OCI-LY3 (cell line): ENCODE data around the gene BCR.

Experiments used
- H2AFZ ChIP-seq: fragments of 200-600, 300-600 bp; shearing (Covaris generic); 2 replicates; pipeline ENCODE4 v1.6.0; 2014; ENCODE audit warnings: antibody characterized with exemption, low read depth, low read length
- H3K27ac ChIP-seq: fragments of 200-600, 300-600 bp; sonication (generic); 2 replicates; pipeline ENCODE4 v1.5.1; 2014; ENCODE audit warnings: mild to moderate bottlenecking, low read length, moderate library complexity, mixed read lengths
- H3K27me3 ChIP-seq: fragments of 200-600, 300-600 bp; sonication (generic); 2 replicates; pipeline ENCODE4 v1.6.1; 2014; ENCODE audit warnings: low read depth, low read length, mixed read lengths
- H3K36me3 ChIP-seq: fragments of 200-600, 300-600 bp; sonication (generic); replicated peaks from 2 replicates; pipeline ENCODE3; 2014; ENCODE audit warnings: low read depth, low read length, mixed read lengths
- H3K4me1 ChIP-seq: fragments of 300-600, 200-600 bp; sonication (generic); 2 replicates; pipeline ENCODE4 v1.6.1; 2014; ENCODE audit warnings: low read length, mixed read lengths
- H3K4me2 ChIP-seq: fragments of 200-600, 300-600 bp; sonication (generic); 2 replicates; pipeline ENCODE4 v1.6.1; 2014; ENCODE audit warnings: low read length, mixed read lengths
- H3K4me3 ChIP-seq: fragments of 300-600, 200-600 bp; sonication (generic); 2 replicates; pipeline ENCODE4 v1.5.1; 2014; ENCODE audit warnings: antibody characterized with exemption, mild to moderate bottlenecking, low read length, moderate library complexity
- H3K79me2 ChIP-seq: fragments of 300-600, 200-600 bp; shearing (Covaris generic); 2 replicates; pipeline ENCODE4 v1.6.1; 2014; ENCODE audit warnings: mild to moderate bottlenecking, low read length, mixed read lengths
- H3K9ac ChIP-seq: fragments of 300-600, 200-600 bp; shearing (Covaris generic); 2 replicates; pipeline ENCODE4 v1.6.0; 2014; ENCODE audit warnings: mild to moderate bottlenecking, low read length, moderate library complexity
- H3K9me3 ChIP-seq: fragments of 200-600, 300-600 bp; shearing (Covaris generic); 2 replicates; pipeline ENCODE4 v1.6.1; 2014; ENCODE audit warnings: low read length, mixed read lengths; ENCODE audit not compliant: insufficient read depth
- H4K20me1 ChIP-seq: fragments of 200-600, 300-600 bp; sonication (generic); 2 replicates; pipeline ENCODE4 v1.6.1; 2016; ENCODE audit warnings: low read length, mixed read lengths; ENCODE audit not compliant: insufficient read depth
- EZH2phosphoT487 ChIP-seq: fragments of 200-600 bp; shearing (Covaris generic); IDR thresholded peaks from 2 replicates; pipeline ENCODE4 v1.6.1; 2018; ENCODE audit warnings: antibody characterized with exemption, mixed run types, low read depth
- TF ChIP-seq, protein P1 (sequence below): fragments of 200-600, 300-600 bp; sonication (generic); IDR thresholded peaks from 2 replicates; pipeline ENCODE4 v1.5.1; 2014; ENCODE audit warnings: antibody characterized with exemption, low read length, low read depth

BCR gene

DNA sequence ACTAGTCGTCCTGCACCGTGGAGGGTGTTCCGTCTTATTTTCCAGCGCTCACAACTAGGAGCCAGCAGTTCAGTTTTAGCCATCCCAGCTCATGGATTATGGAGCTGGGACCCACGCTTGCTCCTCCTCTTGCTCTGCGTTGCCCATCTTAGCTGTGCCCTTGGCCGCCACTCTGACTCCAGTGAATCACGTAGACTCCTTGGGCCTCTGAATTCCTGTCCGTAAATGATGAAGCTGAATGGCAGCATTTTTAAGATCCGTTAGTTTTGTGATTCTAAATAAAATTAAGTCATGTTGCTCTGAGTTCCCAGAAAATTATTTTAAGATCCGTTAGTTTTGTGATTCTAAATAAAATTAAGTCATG, 23.8 kb downstream of the BCR start:
- H3K9ac ChIP-seq: no peak overlapping the region
- no peaks in the 10 kb centered on the region for H3K36me3 ChIP-seq
- H2AFZ ChIP-seq: no peak overlapping the region
- H3K4me1 ChIP-seq: no peaks in the 10 kb centered on the region
- H3K4me3 ChIP-seq: no peak overlapping the region
- H3K9me3 ChIP-seq: no peaks in the 10 kb centered on the region
- no peaks in the 10 kb centered on the region for H4K20me1 ChIP-seq
- H3K79me2 ChIP-seq: no peaks in the 10 kb centered on the region
- TF ChIP-seq EZH2phosphoT487: no peak
- TF ChIP-seq, protein P1, sequence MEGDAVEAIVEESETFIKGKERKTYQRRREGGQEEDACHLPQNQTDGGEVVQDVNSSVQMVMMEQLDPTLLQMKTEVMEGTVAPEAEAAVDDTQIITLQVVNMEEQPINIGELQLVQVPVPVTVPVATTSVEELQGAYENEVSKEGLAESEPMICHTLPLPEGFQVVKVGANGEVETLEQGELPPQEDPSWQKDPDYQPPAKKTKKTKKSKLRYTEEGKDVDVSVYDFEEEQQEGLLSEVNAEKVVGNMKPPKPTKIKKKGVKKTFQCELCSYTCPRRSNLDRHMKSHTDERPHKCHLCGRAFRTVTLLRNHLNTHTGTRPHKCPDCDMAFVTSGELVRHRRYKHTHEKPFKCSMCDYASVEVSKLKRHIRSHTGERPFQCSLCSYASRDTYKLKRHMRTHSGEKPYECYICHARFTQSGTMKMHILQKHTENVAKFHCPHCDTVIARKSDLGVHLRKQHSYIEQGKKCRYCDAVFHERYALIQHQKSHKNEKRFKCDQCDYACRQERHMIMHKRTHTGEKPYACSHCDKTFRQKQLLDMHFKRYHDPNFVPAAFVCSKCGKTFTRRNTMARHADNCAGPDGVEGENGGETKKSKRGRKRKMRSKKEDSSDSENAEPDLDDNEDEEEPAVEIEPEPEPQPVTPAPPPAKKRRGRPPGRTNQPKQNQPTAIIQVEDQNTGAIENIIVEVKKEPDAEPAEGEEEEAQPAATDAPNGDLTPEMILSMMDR: no peak
- H3K27ac ChIP-seq: no peak overlapping the region
- no peak overlapping the region for H3K4me2 ChIP-seq
- H3K27me3 ChIP-seq: no peaks in the 10 kb centered on the region

DNA sequence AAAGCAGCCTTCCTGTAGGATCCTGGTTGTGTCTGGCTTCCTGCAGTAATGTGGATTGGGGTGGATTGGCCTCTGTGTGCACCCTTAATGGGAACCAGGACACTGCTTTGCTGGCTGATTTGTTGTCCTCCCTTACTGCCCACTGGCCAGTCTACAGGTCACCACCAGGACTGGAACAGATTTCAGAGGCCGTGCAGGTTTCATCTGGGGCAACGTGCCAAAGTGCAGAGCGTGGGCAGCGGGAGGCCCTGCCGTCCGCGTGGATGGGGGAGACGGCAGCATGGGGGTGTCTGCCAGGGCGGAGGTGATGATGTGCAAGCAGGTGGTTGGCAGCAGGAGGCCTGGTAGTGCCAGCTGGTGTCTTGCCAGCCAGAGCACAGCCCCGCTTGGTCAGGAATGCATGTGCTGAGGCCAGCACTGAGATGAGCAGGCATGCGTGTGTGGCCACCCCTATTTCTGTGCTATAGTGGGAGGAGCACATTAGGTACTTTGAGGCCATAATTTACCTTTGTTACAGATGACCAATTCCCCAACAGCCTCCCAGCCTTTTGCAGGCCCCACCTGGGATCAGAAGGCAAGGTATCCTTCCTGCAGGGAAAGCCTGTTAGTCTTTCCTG, 24.3 kb downstream of the BCR start:
- Histone ChIP-seq H3K9ac (no peak overlapping the region), H3K27ac (no peak overlapping the region), H2AFZ (no peak overlapping the region), H3K4me3 (no peak overlapping the region), H3K4me2 (no peak overlapping the region), H3K9me3 (no peaks in the 10 kb centered on the region), H3K79me2 (no peaks in the 10 kb centered on the region), H3K36me3 (no peaks in the 10 kb centered on the region), H3K4me1 (no peaks in the 10 kb centered on the region), H4K20me1 (no peaks in the 10 kb centered on the region), H3K27me3 (no peaks in the 10 kb centered on the region)
- no peak for TF ChIP-seq EZH2phosphoT487
- TF ChIP-seq, protein P1: no peak

DNA sequence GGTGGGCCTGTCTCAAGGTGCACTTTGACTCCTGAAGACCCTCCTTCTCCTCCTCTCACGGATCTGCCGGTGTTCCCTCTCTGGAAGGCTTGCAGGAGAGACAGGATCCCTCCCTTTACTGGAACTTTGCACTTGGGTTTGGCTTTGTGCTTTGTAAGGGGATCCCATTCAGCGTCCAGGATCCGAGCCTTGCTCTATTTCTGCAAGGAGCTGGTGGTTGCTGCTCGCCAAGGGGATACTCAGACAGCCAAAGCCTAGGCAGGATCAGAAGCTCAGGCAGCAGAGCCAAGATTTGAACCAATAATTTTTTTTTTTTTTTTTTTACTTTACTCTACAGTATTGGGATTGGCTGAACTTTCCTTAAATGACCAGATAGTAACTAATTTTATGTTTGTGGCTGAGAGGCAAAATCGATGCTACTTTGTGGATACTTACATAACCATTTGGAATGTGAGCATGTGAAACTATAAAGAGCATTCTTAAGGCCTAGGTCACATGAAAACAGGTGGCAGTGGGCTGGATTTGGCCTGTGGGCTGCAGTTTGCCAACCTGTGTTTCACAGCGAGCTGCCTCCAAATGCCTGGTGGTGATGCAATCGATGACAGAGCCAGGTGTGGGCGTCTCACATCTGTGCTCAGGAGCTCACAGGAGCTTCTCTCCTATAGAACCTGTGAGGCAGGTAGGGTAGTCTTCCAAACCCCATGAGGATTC, 25.2 kb downstream of the BCR start:
- Histone ChIP-seq H3K9ac (no peak overlapping the region), H3K4me2 (no peak overlapping the region), H3K4me3 (no peak overlapping the region), H3K36me3 (no peaks in the 10 kb centered on the region), H3K79me2 (no peaks in the 10 kb centered on the region), H3K4me1 (no peaks in the 10 kb centered on the region), H3K27ac (no peak overlapping the region), H3K9me3 (no peaks in the 10 kb centered on the region), H4K20me1 (no peaks in the 10 kb centered on the region), H3K27me3 (no peaks in the 10 kb centered on the region), H2AFZ (no peak overlapping the region)
- no peak for TF ChIP-seq EZH2phosphoT487
- TF ChIP-seq, protein P1: no peak

DNA sequence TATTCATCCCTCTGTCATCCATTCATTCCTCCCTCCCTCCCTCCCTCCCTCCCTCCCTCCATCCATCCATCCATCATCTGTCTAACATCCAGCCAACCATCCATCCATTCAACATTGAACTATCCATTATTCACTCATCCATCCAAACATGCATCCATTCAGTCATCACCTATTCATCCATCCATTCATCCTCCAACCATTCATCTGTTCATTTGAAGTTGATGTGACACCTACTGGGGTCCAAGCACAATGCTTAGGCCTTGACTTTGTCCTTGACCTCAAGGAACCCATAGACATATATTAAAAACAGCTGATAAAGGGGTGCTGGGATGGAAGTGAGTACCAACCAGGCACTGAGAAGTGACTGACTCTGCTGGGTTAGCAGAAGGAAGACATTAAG, 26.6 kb downstream of the BCR start:
- Histone ChIP-seq H4K20me1 (no peaks in the 10 kb centered on the region), H3K9me3 (no peaks in the 10 kb centered on the region), H3K27me3 (no peaks in the 10 kb centered on the region), H3K4me2 (no peak overlapping the region), H3K36me3 (no peaks in the 10 kb centered on the region), H2AFZ (no peak overlapping the region), H3K79me2 (no peaks in the 10 kb centered on the region), H3K4me3 (no peak overlapping the region), H3K9ac (no peak overlapping the region), H3K4me1 (no peaks in the 10 kb centered on the region), H3K27ac (no peak overlapping the region)
- no peak for TF ChIP-seq EZH2phosphoT487
- TF ChIP-seq, protein P1: no peak
